ENCODE results near the gene CERS3. TPM values are rescaled to one million over a fixed set of nuclear protein-coding genes. Genes with fewer than 3 reads are reported as not detected.

CERS3 gene
- total and polyA plus RNA-seq, 9 donors: 0.02 to 0.48 (median 0.15) TPM; not detected in 4

GRCh38 chr15:100570735-100571313 lies 42.1 kb upstream of the CERS3 start:
- Histone ChIP-seq H3K27me3 (no peaks in the 10 kb centered on the region), H3K4me1 (ENCODE audit: insufficient read depth) (no peaks in the 10 kb centered on the region), H3K9me3 (no peaks in the 10 kb centered on the region), H3K27ac (no peak overlapping the region), H3K4me3 (no peak overlapping the region), H3K36me3 (no peaks in the 10 kb centered on the region)
- DNase-seq: no peak
- 82 to 93% (median 88%) methylated on average over 4 of the region's 4 CpGs for WGBS, 3 donors
- intact Hi-C loops (cut with DNase I): loop anchor here in 1 of 4 donors (5.0 kb wide), 1 partner anchor 219 kb away; no protein-coding TSS in a partner anchor
- no peak for TF ChIP-seq CTCF (IDR thresholded peaks at IDR 0.05)
- TF ChIP-seq EP300 (IDR thresholded peaks at IDR 0.05): no peak
- TF ChIP-seq POLR2A (IDR thresholded peaks at IDR 0.05): no peak

- no peak for DNase-seq
- TF ChIP-seq EP300 (IDR thresholded peaks at IDR 0.05): no peak
- TF ChIP-seq CTCF (IDR thresholded peaks at IDR 0.05): no peak
- no peak overlapping the region for H3K27ac ChIP-seq
- H3K27me3 ChIP-seq: no peaks in the 10 kb centered on the region
- H3K4me3 ChIP-seq: no peak overlapping the region
- intact Hi-C loops (cut with DNase I): loop anchor here in 1 of 4 donors (5.0 kb wide), 1 partner anchor 218 kb away; no protein-coding TSS in a partner anchor
- 86 to 95% (median 90%) methylated on average over 3 of the region's 3 CpGs for WGBS, 3 donors
- no peaks in the 10 kb centered on the region for H3K9me3 ChIP-seq
- no peaks in the 10 kb centered on the region for H3K4me1 ChIP-seq (ENCODE audit: insufficient read depth)
- H3K36me3 ChIP-seq: no peaks in the 10 kb centered on the region
Observed at GRCh38 chr15:100570275-100570674, 41.5 kb upstream of the CERS3 start.

- H3K4me1 ChIP-seq (ENCODE audit: insufficient read depth): no peaks in the 10 kb centered on the region
- no peak overlapping the region for H3K4me3 ChIP-seq
- H3K36me3 ChIP-seq: no peaks in the 10 kb centered on the region
- H3K27ac ChIP-seq: no peak overlapping the region
- no peaks in the 10 kb centered on the region for H3K9me3 ChIP-seq
- TF ChIP-seq POLR2A (IDR thresholded peaks at IDR 0.05): no peak
- no peak for TF ChIP-seq CTCF (IDR thresholded peaks at IDR 0.05)
- WGBS, 3 donors: 49 to 70% (median 61%) methylated on average over 8 of the region's 8 CpGs
- H3K27me3 ChIP-seq: no peaks in the 10 kb centered on the region
- intact Hi-C loops (cut with DNase I): no loop called here
- no peak for DNase-seq
Observed at GRCh38 chr15:100569391-100569790, 40.6 kb upstream of the CERS3 start.

- Histone ChIP-seq H3K27me3 (no peaks in the 10 kb centered on the region), H3K4me1 (ENCODE audit: insufficient read depth) (no peaks in the 10 kb centered on the region), H3K9me3 (no peaks in the 10 kb centered on the region), H3K4me3 (no peak overlapping the region), H3K36me3 (no peaks in the 10 kb centered on the region), H3K27ac (no peak overlapping the region)
- TF ChIP-seq CTCF (IDR thresholded peaks at IDR 0.05) (no peak), EP300 (IDR thresholded peaks at IDR 0.05) (no peak), POLR2A (IDR thresholded peaks at IDR 0.05) (no peak)
- no peak for DNase-seq
- intact Hi-C loops (cut with DNase I): no loop called here
- WGBS, 3 donors: 91 to 95% (median 93%) methylated on average over 6 of the region's 6 CpGs
Observed at GRCh38 chr15:100566850-100567628, 38.3 kb upstream of the CERS3 start.
